GM21619 (cell line): ENCODE data around the gene TAMALIN.

ENCODE experiments used
- ATAC-seq: cut with Tn5 transposase; IDR thresholded peaks from one replicate; pipeline ENCODE4 v1.9.1; 2021; ENCODE audit not compliant: unreplicated experiment

Gene TAMALIN

GRCh38 chr12:52054833-52055730, 48.3 kb downstream of the TAMALIN start:
- no peak for ATAC-seq

- no peak for ATAC-seq
Observed at GRCh38 chr12:52055731-52056711, 49.3 kb downstream of the TAMALIN start.

- no peak for ATAC-seq
Observed at GRCh38 chr12:52056801-52057637, 50.3 kb downstream of the TAMALIN start.

GRCh38 chr12:52057638-52058576, 51.2 kb downstream of the TAMALIN start:
- no peak for ATAC-seq

GRCh38 chr12:52058631-52059361, 52.0 kb downstream of the TAMALIN start:
- ATAC-seq = no peak

- ATAC-seq = no peak
Observed at GRCh38 chr12:52059582-52060497, 53.1 kb downstream of the TAMALIN start.

- no peak for ATAC-seq
Observed at GRCh38 chr12:52060498-52061177, 53.9 kb downstream of the TAMALIN start.

GRCh38 chr12:52061470-52062166, 54.9 kb downstream of the TAMALIN start:
- no peak for ATAC-seq

GRCh38 chr12:52062167-52063081, 55.7 kb downstream of the TAMALIN start:
- ATAC-seq = no peak

GRCh38 chr12:52063082-52063924, 56.6 kb downstream of the TAMALIN start:
- no peak for ATAC-seq

- no peak for ATAC-seq
Observed at GRCh38 chr12:52063981-52064649, 57.4 kb downstream of the TAMALIN start.
